HPDE6-E6E7 (cell line): ENCODE results near the gene ITIH5.

Source experiments
- DNase-seq: peaks from one replicate; pipeline ENCODE4 v3.0.0; 2011; ENCODE audit warnings: missing footprints; ENCODE audit errors: extremely low spot score

The ITIH5 gene

GRCh38 chr10:7551289-7551688, 115.5 kb downstream of the ITIH5 start:
- no peak for DNase-seq

- no peak for DNase-seq
Measured at GRCh38 chr10:7550013-7550412, 116.8 kb downstream of the ITIH5 start.

GRCh38 chr10:7547829-7548228, 118.9 kb downstream of the ITIH5 start:
- no peak for DNase-seq

- no peak for DNase-seq
Measured at GRCh38 chr10:7547206-7547605, 119.6 kb downstream of the ITIH5 start.

- no peak for DNase-seq
Measured at GRCh38 chr10:7546385-7546967, 120.3 kb downstream of the ITIH5 start.

- no peak for DNase-seq
Measured at GRCh38 chr10:7545792-7546191, 121.0 kb downstream of the ITIH5 start.

GRCh38 chr10:7545261-7545660, 121.5 kb downstream of the ITIH5 start:
- no peak for DNase-seq

GRCh38 chr10:7544203-7544602, 122.6 kb downstream of the ITIH5 start:
- DNase-seq: no peak

- no peak for DNase-seq
Measured at GRCh38 chr10:7542189-7542914, 124.4 kb downstream of the ITIH5 start.

GRCh38 chr10:7541137-7542087, 125.4 kb downstream of the ITIH5 start:
- no peak for DNase-seq

- no peak for DNase-seq
Measured at GRCh38 chr10:7538970-7539654, 127.7 kb downstream of the ITIH5 start.

- no peak for DNase-seq
Measured at GRCh38 chr10:7537126-7537525, 129.6 kb downstream of the ITIH5 start.

GRCh38 chr10:7534480-7534852, 132.3 kb downstream of the ITIH5 start:
- DNase-seq: no peak

GRCh38 chr10:7533657-7534479, 132.9 kb downstream of the ITIH5 start:
- DNase-seq: no peak

- DNase-seq: no peak
Measured at GRCh38 chr10:7532723-7533498, 133.9 kb downstream of the ITIH5 start.

- DNase-seq: no peak
Measured at GRCh38 chr10:7529638-7530037, 137.1 kb downstream of the ITIH5 start.

- DNase-seq: no peak
Measured at GRCh38 chr10:7527468-7527867, 139.3 kb downstream of the ITIH5 start.

GRCh38 chr10:7526017-7526400, 140.8 kb downstream of the ITIH5 start:
- no peak for DNase-seq

- peak; percentile 19 for DNase-seq
Measured at GRCh38 chr10:7525314-7526016, 141.3 kb downstream of the ITIH5 start.

- no peak for DNase-seq
Measured at GRCh38 chr10:7523656-7524055, 143.1 kb downstream of the ITIH5 start.
